SU-DHL-6 (cell line): ENCODE measurements around the gene MYLK.

ENCODE experiments used
- CTCF ChIP-seq: fragments of 200-600 bp; sonication (generic); IDR thresholded peaks from one replicate; pipeline ENCODE4 v1.5.1; 2017; ENCODE audit warnings: antibody characterized with exemption, mild to moderate bottlenecking, low read length, moderate library complexity; ENCODE audit not compliant: insufficient read depth, poor library complexity, severe bottlenecking
- EZH2phosphoT487 ChIP-seq: fragments of 200-600 bp; sonication (generic), shearing (Covaris generic); conservative IDR thresholded peaks from 2 replicates; pipeline ENCODE4 v1.6.1; 2018; ENCODE audit warnings: mild to moderate bottlenecking, antibody characterized with exemption, low read length, moderate library complexity, mixed read lengths

GRCh38 chr3:123791417-123791816 lies 92.7 kb downstream of the MYLK start:
- TF ChIP-seq CTCF (no peak), EZH2phosphoT487 (no peak)
